Gastrocnemius medialis (tissue), 4 donors: Measurements from ENCODE around the gene DMD. TPM values are rescaled to one million over a fixed set of nuclear protein-coding genes. Genes with fewer than 3 reads are reported as not detected.

Experiments
- ATAC-seq, 2 donors: fragments of 150-250 bp; one replicate each; pipeline ENCODE4 v1.9.1; 2016
- DNase-seq, 2 donors: peaks; one replicate each; pipeline ENCODE4 v3.0.0-alpha.2; 2019
- H3K27ac ChIP-seq, 4 donors: fragments of 200-600 bp; sonication (generic); 1 replicate in 1 of 4; 2 replicates in 3 of 4; pipeline ENCODE4 v1.5.1; 2016 to 2018; ENCODE audit warnings: mild to moderate bottlenecking in 2 of 4, moderate library complexity in 1 of 4
- H3K27me3 ChIP-seq, 3 donors: fragments of 200-600 bp; sonication (generic) in 2 of 3; 1 replicate in 1 of 3; 2 replicates in 2 of 3; pipeline versions ENCODE4 v1.5.1 to v1.6.0; 2016 to 2019; ENCODE audit warnings: mild to moderate bottlenecking in 1 of 3, moderate library complexity in 1 of 3
- H3K36me3 ChIP-seq, 2 donors: fragments of 200-600 bp; sonication (generic) in 1 of 2; one replicate each; pipeline ENCODE4 v1.5.1; 2017 to 2018
- H3K4me1 ChIP-seq, 2 donors: fragments of 200-600 bp; sonication (generic) in 1 of 2; one replicate each; pipeline ENCODE4 v1.5.1; 2016 to 2017; ENCODE audit warnings: mild to moderate bottlenecking in 2 of 2
- H3K4me3 ChIP-seq, 4 donors: fragments of 200-600 bp; sonication (generic) in 3 of 4; 1 replicate in 1 of 4; 2 replicates in 3 of 4; pipeline ENCODE4 v1.5.1; 2016 to 2019; ENCODE audit warnings: mild to moderate bottlenecking in 2 of 4
- H3K9me3 ChIP-seq, 3 donors: fragments of 200-600 bp; sonication (generic) in 2 of 3; 1 replicate in 1 of 3; 2 replicates in 2 of 3; pipeline ENCODE4 v1.5.1; 2016 to 2019
- CTCF ChIP-seq, 5 experiments: fragments of 450-650 bp in 3 of 5; fragments of 200-600 bp in 2 of 5; sonication (generic) in 2 of 5; IDR thresholded peaks in 4 of 5; conservative IDR thresholded peaks in 1 of 5; 1 replicate in 4 of 5; 2 replicates in 1 of 5; pipeline ENCODE4 v1.5.1; 2016 to 2019; ENCODE audit warnings: antibody characterized with exemption in 5 of 5, mild to moderate bottlenecking in 3 of 5, moderate library complexity in 3 of 5
- POLR2A ChIP-seq, 2 donors: fragments of 450-650 bp; IDR thresholded peaks; one replicate each; pipeline ENCODE4 v1.6.1; 2017; ENCODE audit warnings: antibody characterized with exemption in 2 of 2, mild to moderate bottlenecking in 2 of 2, moderate library complexity in 2 of 2
- in situ Hi-C, 4 donors: fragments of 200-750 bp; cut with MboI; loops; one replicate each; pipeline versions ENCODE4 v1.15.0 to v1.8.0; 2017; ENCODE audit warnings: low sequenced_read_pairs in 4 of 4
- intact Hi-C: fragments of 100-400 bp; cut with DNase I; formaldehyde crosslinking; loops from one replicate; pipeline ENCODE4 v1.15.1; 2023; ENCODE audit warnings: low total_unique reads
- total RNA-seq, 4 donors: library from RNA; depleted of rRNA; stranded (reverse); fragments of >200 nt; gene quantifications; one replicate each; pipeline versions ENCODE4 v1.1.0 to v1.2.3, GENCODE V29; 2016

DMD gene
- total RNA-seq, 4 donors from 2014 or later = 53.5 to 201 (median 98.9) TPM

DNA sequence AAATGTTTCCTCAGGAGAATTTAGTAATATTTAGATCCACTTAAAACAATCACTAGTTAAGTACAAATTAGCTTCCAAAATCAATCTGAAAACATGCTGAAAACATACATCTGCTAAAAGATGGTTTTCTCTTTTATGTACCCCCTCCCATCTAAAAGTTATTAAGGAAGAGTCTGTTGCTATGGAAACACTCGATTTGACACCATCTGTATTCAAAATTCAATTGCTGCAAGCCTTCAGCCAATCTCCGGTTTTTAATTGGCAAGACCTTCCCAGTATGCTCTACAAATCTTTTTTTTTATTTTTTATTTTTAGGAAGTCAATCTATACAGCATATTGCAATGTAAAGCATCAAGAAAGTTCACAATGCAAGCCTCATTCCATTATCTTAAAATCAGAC lies 1500.2 kb downstream of the DMD start:
- TF ChIP-seq POLR2A (IDR thresholded peaks at IDR 0.05) (no peak), CTCF (IDR thresholded peaks at IDR 0.05 in 4 of 5, conservative IDR thresholded peaks at IDR 0.05 in 1 of 5) (no peak)
- in situ Hi-C loops (no loop called here), intact Hi-C loops (no loop called here)
- H3K4me1 ChIP-seq = no peaks in the 10 kb centered on the region
- ATAC-seq = no peak
- H3K27ac ChIP-seq = no peak overlapping the region
- no peak for DNase-seq
- H3K4me3 ChIP-seq = no peak overlapping the region
- H3K36me3 ChIP-seq = no peaks in the 10 kb centered on the region
- H3K9me3 ChIP-seq = no peaks in the 10 kb centered on the region
- no peaks in the 10 kb centered on the region for H3K27me3 ChIP-seq

- no peaks in the 10 kb centered on the region for H3K4me1 ChIP-seq
- H3K9me3 ChIP-seq = no peaks in the 10 kb centered on the region
- ATAC-seq = no peak
- H3K4me3 ChIP-seq = no peak overlapping the region
- no peak for DNase-seq
- H3K27ac ChIP-seq = no peak overlapping the region
- no peak for TF ChIP-seq CTCF (IDR thresholded peaks at IDR 0.05 in 4 of 5, conservative IDR thresholded peaks at IDR 0.05 in 1 of 5)
- TF ChIP-seq POLR2A (IDR thresholded peaks at IDR 0.05) = no peak
- in situ Hi-C loops (no loop called here), intact Hi-C loops (no loop called here)
- no peaks in the 10 kb centered on the region for H3K27me3 ChIP-seq
- H3K36me3 ChIP-seq = no peaks in the 10 kb centered on the region
Observed at GRCh38 chrX:31708116-31708515, 1503.2 kb downstream of the DMD start.

- Histone ChIP-seq H3K4me1 (no peaks in the 10 kb centered on the region), H3K27ac (no peak overlapping the region), H3K36me3 (no peaks in the 10 kb centered on the region), H3K4me3 (no peak overlapping the region), H3K9me3 (no peaks in the 10 kb centered on the region), H3K27me3 (no peaks in the 10 kb centered on the region)
- intact Hi-C loops (no loop called here), in situ Hi-C loops (no loop called here)
- no peak for DNase-seq
- TF ChIP-seq POLR2A (IDR thresholded peaks at IDR 0.05) (no peak), CTCF (IDR thresholded peaks at IDR 0.05 in 4 of 5, conservative IDR thresholded peaks at IDR 0.05 in 1 of 5) (no peak)
- no peak for ATAC-seq
Observed at GRCh38 chrX:31706466-31706865, 1504.9 kb downstream of the DMD start.

- DNase-seq = no peak
- Histone ChIP-seq H3K4me3 (no peak overlapping the region), H3K4me1 (no peaks in the 10 kb centered on the region), H3K27me3 (no peaks in the 10 kb centered on the region), H3K27ac (no peak overlapping the region), H3K9me3 (no peaks in the 10 kb centered on the region), H3K36me3 (no peaks in the 10 kb centered on the region)
- TF ChIP-seq CTCF (IDR thresholded peaks at IDR 0.05 in 4 of 5, conservative IDR thresholded peaks at IDR 0.05 in 1 of 5) = no peak
- no peak for TF ChIP-seq POLR2A (IDR thresholded peaks at IDR 0.05)
- ATAC-seq = no peak
- in situ Hi-C loops = no loop called here
- intact Hi-C loops = no loop called here
Observed at GRCh38 chrX:31705816-31706215, 1505.5 kb downstream of the DMD start.

GRCh38 chrX:31704938-31705337 lies 1506.4 kb downstream of the DMD start:
- Histone ChIP-seq H3K27me3 (no peaks in the 10 kb centered on the region), H3K4me1 (no peaks in the 10 kb centered on the region), H3K4me3 (no peak overlapping the region), H3K9me3 (no peaks in the 10 kb centered on the region), H3K36me3 (no peaks in the 10 kb centered on the region), H3K27ac (no peak overlapping the region)
- DNase-seq (no peak), ATAC-seq (no peak)
- intact Hi-C loops (no loop called here), in situ Hi-C loops (no loop called here)
- no peak for TF ChIP-seq POLR2A (IDR thresholded peaks at IDR 0.05)
- TF ChIP-seq CTCF (IDR thresholded peaks at IDR 0.05 in 4 of 5, conservative IDR thresholded peaks at IDR 0.05 in 1 of 5) = no peak
